PC-9 (cell line): ENCODE measurements around the gene MPDU1. TPM values are rescaled to one million over a fixed set of nuclear protein-coding genes. Genes with fewer than 3 reads are reported as not detected.

ENCODE experiments used
- BruUV-seq: library from RNA; stranded (reverse); fragments of 400-500 nt; replicated peaks from 2 replicates; lab custom pipeline; 2021; lab: Mats Ljungman, UMichigan
- CTCF ChIA-PET: fragments of 300-600 bp; sonication (Branson Sonifier 250); formaldehyde crosslinking; loops from one replicate; lab custom pipeline; 2022; ENCODE audit warnings: antibody characterized with exemption; lab: Charles Lee
- POLR2A ChIA-PET: fragments of 300-600 bp; sonication (Branson Sonifier 250); formaldehyde crosslinking; loops from one replicate; lab custom pipeline; 2022; ENCODE audit warnings: antibody characterized with exemption; ENCODE audit not compliant: unreplicated experiment; lab: Charles Lee
- DNase-seq, 2 experiments: peaks; one replicate each; pipeline versions ENCODE4 v3.0.0 to v3.0.0-alpha.2; 2015 to 2022; ENCODE audit warnings: mixed read lengths in 1 of 2
- H2AFZ ChIP-seq: fragments of 200-600 bp; sonication (generic); 2 replicates; pipeline ENCODE4 v1.8.1; 2017; ENCODE audit warnings: antibody characterized with exemption
- H3F3A ChIP-seq: fragments of 200-600 bp; sonication (generic); 2 replicates; pipeline ENCODE4 v1.8.1; 2017; ENCODE audit warnings: antibody characterized with exemption, mild to moderate bottlenecking, low read depth; ENCODE audit not compliant: insufficient read depth
- H3K27ac ChIP-seq: fragments of 200-600 bp; sonication (generic); 2 replicates; pipeline ENCODE4 v1.6.1; 2016; ENCODE audit warnings: mixed run types
- H3K27me3 ChIP-seq: fragments of 200-600 bp; sonication (generic); 2 replicates; pipeline ENCODE4 v1.6.1; 2016; ENCODE audit warnings: low read depth, mixed run types; ENCODE audit not compliant: insufficient read depth
- H3K36me3 ChIP-seq: fragments of 200-600 bp; sonication (generic); 2 replicates; pipeline ENCODE4 v1.6.1; 2016; ENCODE audit warnings: low read depth, mixed run types
- H3K4me1 ChIP-seq: fragments of 200-600 bp; sonication (generic); replicated peaks from 2 replicates; pipeline ENCODE4 v1.6.1; 2016; ENCODE audit warnings: mixed run types; ENCODE audit not compliant: insufficient read depth
- H3K4me2 ChIP-seq: fragments of 200-600 bp; sonication (generic); 2 replicates; pipeline ENCODE4 v1.6.1; 2017; ENCODE audit warnings: mixed run types
- H3K4me3 ChIP-seq: fragments of 200-600 bp; sonication (generic); 2 replicates; pipeline ENCODE4 v1.6.1; 2016; ENCODE audit warnings: mixed run types
- H3K79me2 ChIP-seq: fragments of 200-600 bp; sonication (generic); 2 replicates; pipeline ENCODE4 v1.6.1; 2017; ENCODE audit warnings: low read depth, mixed run types
- H3K9me2 ChIP-seq: fragments of 200-600 bp; sonication (generic); 2 replicates; pipeline ENCODE4 v1.8.1; 2017; ENCODE audit warnings: mild to moderate bottlenecking; ENCODE audit not compliant: insufficient read depth
- H3K9me3 ChIP-seq: fragments of 200-600 bp; sonication (generic); 2 replicates; pipeline ENCODE4 v1.8.1; 2016; ENCODE audit warnings: low read depth; ENCODE audit not compliant: insufficient read depth
- H4K20me1 ChIP-seq: fragments of 200-600 bp; sonication (generic); 2 replicates; pipeline ENCODE4 v1.8.1; 2017; ENCODE audit not compliant: insufficient read depth
- CTCF ChIP-seq: fragments of 200-600 bp; sonication (generic); conservative IDR thresholded peaks from 2 replicates; pipeline ENCODE4 v1.6.1; 2017; ENCODE audit warnings: mixed run types, antibody characterized with exemption, mild to moderate bottlenecking, moderate library complexity
- EZH2 ChIP-seq: fragments of 200-600 bp; sonication (generic); IDR thresholded peaks from 2 replicates; pipeline ENCODE4 v1.8.0; 2017; ENCODE audit warnings: antibody characterized with exemption, low read depth
- intact Hi-C: fragments of 100-400 bp; cut with micrococcal nuclease; formaldehyde crosslinking; loops from one replicate; pipeline ENCODE4 v1.10.0; 2022; ENCODE audit not compliant: unreplicated experiment
- total RNA-seq: library from RNA; stranded (reverse); gene quantifications from 2 replicates; pipeline ENCODE4 v1.2.3, GENCODE V29; 2021

MPDU1 gene
- total RNA-seq, 1 experiment from 2014 or later: 44.2 TPM

GRCh38 chr17:7549401-7550055 lies 34.1 kb upstream of the MPDU1 start:
- Histone ChIP-seq H3K4me1 (no peaks in the 10 kb centered on the region), H3K9me3 (no peaks in the 10 kb centered on the region), H3K9me2 (no peaks in the 10 kb centered on the region), H3K27me3 (no peaks in the 10 kb centered on the region), H3K27ac (no peak overlapping the region), H3K4me2 (no peak overlapping the region; the same call in 1 of the 2 replicates), H3K36me3 (no peaks in the 10 kb centered on the region), H4K20me1 (no peaks in the 10 kb centered on the region), H3F3A (no peaks in the 10 kb centered on the region), H3K4me3 (no peak overlapping the region; the same call in 1 of the 2 replicates), H2AFZ (no peak overlapping the region), H3K79me2 (no peaks in the 10 kb centered on the region)
- no TSS peak for BruUV-seq
- intact Hi-C loops: no loop called here
- TF ChIP-seq EZH2 (no peak), CTCF (no peak)
- DNase-seq: peak in 1 of 2 experiments; percentile 23
- POLR2A ChIA-PET: interaction anchor here (0.6 to 1.0 kb wide), 2 partner anchors 34 to 104 kb away, joined by 5 to 6 read pairs; partner anchors contain the start of gene MPDU1
- CTCF ChIA-PET: no interaction called here

- no peaks in the 10 kb centered on the region for H3K9me3 ChIP-seq
- H3K4me3 ChIP-seq: no peak overlapping the region
- POLR2A ChIA-PET: interaction anchor here (0.6 to 1.0 kb wide), 2 partner anchors 33 to 105 kb away, joined by 5 to 6 read pairs; partner anchors contain the start of gene MPDU1
- H3K79me2 ChIP-seq: no peaks in the 10 kb centered on the region
- no peak overlapping the region for H3K27ac ChIP-seq
- no TSS peak for BruUV-seq
- no peak overlapping the region for H3K4me2 ChIP-seq
- no peak overlapping the region for H2AFZ ChIP-seq
- H3K36me3 ChIP-seq: no peaks in the 10 kb centered on the region
- H3F3A ChIP-seq: no peaks in the 10 kb centered on the region
- no peaks in the 10 kb centered on the region for H3K27me3 ChIP-seq
- H3K4me1 ChIP-seq: no peaks in the 10 kb centered on the region
- no peaks in the 10 kb centered on the region for H4K20me1 ChIP-seq
- TF ChIP-seq CTCF: no peak
- no peak for TF ChIP-seq EZH2
- DNase-seq: no peak
- intact Hi-C loops: no loop called here
- CTCF ChIA-PET: no interaction called here
- H3K9me2 ChIP-seq: no peaks in the 10 kb centered on the region
Observed at GRCh38 chr17:7550344-7550743, 33.3 kb upstream of the MPDU1 start.

GRCh38 chr17:7551396-7551795 lies 32.3 kb upstream of the MPDU1 start:
- no peak overlapping the region for H3K27ac ChIP-seq
- DNase-seq: no peak
- TF ChIP-seq CTCF (no peak), EZH2 (no peak)
- no TSS peak for BruUV-seq
- no peaks in the 10 kb centered on the region for H3K79me2 ChIP-seq
- no peaks in the 10 kb centered on the region for H3K27me3 ChIP-seq
- no peak overlapping the region for H2AFZ ChIP-seq
- H3F3A ChIP-seq: no peaks in the 10 kb centered on the region
- no peaks in the 10 kb centered on the region for H4K20me1 ChIP-seq
- H3K36me3 ChIP-seq: no peaks in the 10 kb centered on the region
- no peak overlapping the region for H3K4me3 ChIP-seq
- H3K9me2 ChIP-seq: no peaks in the 10 kb centered on the region
- POLR2A ChIA-PET: no interaction called here
- H3K4me2 ChIP-seq: no peak overlapping the region
- CTCF ChIA-PET: no interaction called here
- no peaks in the 10 kb centered on the region for H3K9me3 ChIP-seq
- H3K4me1 ChIP-seq: no peaks in the 10 kb centered on the region
- intact Hi-C loops: no loop called here
